Measurements from ENCODE around the gene NOS1AP. TPM values are rescaled to one million over a fixed set of nuclear protein-coding genes. Genes with fewer than 3 reads are reported as not detected.
A peak's percentile ranks its signal among the peaks of the same experiment; 100 is the strongest.

The NOS1AP gene
- total RNA-seq, 1 experiment from 2014 or later, result 2.4 TPM

DNA sequence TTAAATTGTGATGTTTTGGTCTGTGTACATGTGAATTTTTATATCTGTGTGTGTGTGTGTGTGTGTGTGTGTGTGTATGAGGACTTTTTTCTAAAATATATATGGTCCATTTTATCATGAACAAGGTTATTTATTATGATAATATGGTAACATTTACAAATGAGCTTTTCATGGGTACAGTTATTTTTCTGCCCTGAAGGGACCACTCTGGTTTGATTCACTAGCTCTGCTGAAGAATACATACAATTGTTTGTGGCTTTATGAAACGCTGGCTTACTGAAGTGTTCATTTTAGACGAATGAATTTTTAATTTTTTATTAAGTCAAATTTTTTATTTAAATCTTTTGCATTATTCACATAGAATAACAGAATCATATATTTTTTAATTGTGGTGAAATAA is 235.2 kb downstream of the NOS1AP start:
- CTCF ChIA-PET, result no interaction called here
- intact Hi-C loops (cut with micrococcal nuclease), result no loop called here
- no peaks in the 10 kb centered on the region for H3K36me3 Mint-ChIP-seq (ENCODE audit: insufficient read depth, unreplicated experiment)
- H3K4me1 Mint-ChIP-seq (ENCODE audit: insufficient read depth, unreplicated experiment), result peaks cover 30% of the 10 kb centered on the region
- POLR2A ChIA-PET, result interaction anchor here (0.8 kb wide), 1 partner anchor 76 kb away, joined by 3 read pairs; no protein-coding TSS in a partner anchor
- H3K9me3 Mint-ChIP-seq (ENCODE audit: unreplicated experiment), result peaks cover 7% of the 10 kb centered on the region
- TF ChIP-seq, protein P1, sequence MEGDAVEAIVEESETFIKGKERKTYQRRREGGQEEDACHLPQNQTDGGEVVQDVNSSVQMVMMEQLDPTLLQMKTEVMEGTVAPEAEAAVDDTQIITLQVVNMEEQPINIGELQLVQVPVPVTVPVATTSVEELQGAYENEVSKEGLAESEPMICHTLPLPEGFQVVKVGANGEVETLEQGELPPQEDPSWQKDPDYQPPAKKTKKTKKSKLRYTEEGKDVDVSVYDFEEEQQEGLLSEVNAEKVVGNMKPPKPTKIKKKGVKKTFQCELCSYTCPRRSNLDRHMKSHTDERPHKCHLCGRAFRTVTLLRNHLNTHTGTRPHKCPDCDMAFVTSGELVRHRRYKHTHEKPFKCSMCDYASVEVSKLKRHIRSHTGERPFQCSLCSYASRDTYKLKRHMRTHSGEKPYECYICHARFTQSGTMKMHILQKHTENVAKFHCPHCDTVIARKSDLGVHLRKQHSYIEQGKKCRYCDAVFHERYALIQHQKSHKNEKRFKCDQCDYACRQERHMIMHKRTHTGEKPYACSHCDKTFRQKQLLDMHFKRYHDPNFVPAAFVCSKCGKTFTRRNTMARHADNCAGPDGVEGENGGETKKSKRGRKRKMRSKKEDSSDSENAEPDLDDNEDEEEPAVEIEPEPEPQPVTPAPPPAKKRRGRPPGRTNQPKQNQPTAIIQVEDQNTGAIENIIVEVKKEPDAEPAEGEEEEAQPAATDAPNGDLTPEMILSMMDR (IDR thresholded peaks at IDR 0.05; ENCODE audit: unreplicated experiment), result no peak
- no peak for DNase-seq (ENCODE audit: unreplicated experiment)
- H3K4me3 Mint-ChIP-seq (ENCODE audit: unreplicated experiment), result no peak overlapping the region
- H3K27ac Mint-ChIP-seq (ENCODE audit: low read depth, unreplicated experiment), result no peak overlapping the region
- H3K27me3 Mint-ChIP-seq (ENCODE audit: insufficient read depth, unreplicated experiment), result no peaks in the 10 kb centered on the region
- BruUV-seq (replicated peaks), result no TSS peak

DNA sequence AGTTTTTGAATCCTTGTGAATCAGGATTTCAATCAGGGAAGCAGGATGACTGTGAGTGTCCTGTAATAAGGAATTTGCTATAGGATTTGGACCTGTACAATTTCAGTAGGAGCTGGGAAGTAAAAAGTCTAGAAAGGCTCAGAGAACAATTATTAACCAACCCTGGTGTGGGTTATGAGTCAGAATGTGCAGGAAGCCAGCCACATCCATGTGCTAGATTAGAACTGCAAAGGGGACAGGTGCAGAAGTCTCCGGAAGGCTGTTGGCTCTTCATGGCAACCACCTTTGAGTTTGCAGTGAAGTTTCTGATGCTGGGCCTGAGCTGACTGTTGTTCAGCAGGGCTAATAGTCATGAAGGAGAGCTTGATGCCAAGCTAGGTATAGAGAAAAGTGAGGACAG is 236.5 kb downstream of the NOS1AP start:
- POLR2A ChIA-PET, result interaction anchor here (0.6 to 1.5 kb wide), 3 partner anchors 18 to 705 kb away, joined by 4 to 5 read pairs (median 5); no protein-coding TSS in a partner anchor
- TF ChIP-seq, protein P1 (IDR thresholded peaks at IDR 0.05; ENCODE audit: unreplicated experiment), result no peak
- Mint-ChIP-seq H3K4me1 (ENCODE audit: insufficient read depth, unreplicated experiment) (peaks cover 40% of the 10 kb centered on the region), H3K9me3 (ENCODE audit: unreplicated experiment) (peaks cover 7% of the 10 kb centered on the region), H3K27me3 (ENCODE audit: insufficient read depth, unreplicated experiment) (no peaks in the 10 kb centered on the region), H3K36me3 (ENCODE audit: insufficient read depth, unreplicated experiment) (no peaks in the 10 kb centered on the region), H3K27ac (ENCODE audit: low read depth, unreplicated experiment) (no peak overlapping the region), H3K4me3 (ENCODE audit: unreplicated experiment) (no peak overlapping the region)
- peak; percentile 65 for DNase-seq (ENCODE audit: unreplicated experiment)
- BruUV-seq (replicated peaks), result no TSS peak
- intact Hi-C loops (cut with micrococcal nuclease), result no loop called here
- CTCF ChIA-PET, result interaction anchor here (0.5 to 1.7 kb wide), 7 partner anchors 11 to 84 kb away, joined by 3 to 4 read pairs (median 3); no protein-coding TSS in a partner anchor

DNA sequence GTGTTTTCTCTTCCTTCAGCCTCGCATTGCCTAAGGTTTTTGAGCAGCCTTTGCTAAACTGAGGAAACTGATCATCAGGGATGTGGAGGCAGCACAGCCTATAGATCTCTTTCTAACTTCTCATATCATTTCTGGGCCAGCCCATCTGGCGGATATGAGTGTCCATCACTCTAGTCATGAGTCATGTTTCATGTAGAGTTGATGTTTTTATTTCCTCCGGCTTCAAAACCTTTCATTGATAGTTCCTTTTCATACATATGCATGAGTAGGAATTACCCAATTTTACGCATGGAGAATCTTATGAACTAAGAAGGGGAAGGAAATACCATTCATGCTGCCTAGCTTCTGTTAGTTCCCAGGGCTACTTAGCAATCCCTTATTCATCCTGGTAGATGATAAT is 240.8 kb downstream of the NOS1AP start:
- Mint-ChIP-seq H3K36me3 (ENCODE audit: insufficient read depth, unreplicated experiment) (no peaks in the 10 kb centered on the region), H3K27ac (ENCODE audit: low read depth, unreplicated experiment) (peak overlapping the region; percentile 28), H3K27me3 (ENCODE audit: insufficient read depth, unreplicated experiment) (no peaks in the 10 kb centered on the region), H3K4me1 (ENCODE audit: insufficient read depth, unreplicated experiment) (peaks cover 23% of the 10 kb centered on the region), H3K4me3 (ENCODE audit: unreplicated experiment) (no peak overlapping the region), H3K9me3 (ENCODE audit: unreplicated experiment) (no peaks in the 10 kb centered on the region)
- DNase-seq (ENCODE audit: unreplicated experiment), result peak; percentile 77
- TF ChIP-seq, protein P1 (IDR thresholded peaks at IDR 0.05; ENCODE audit: unreplicated experiment), result no peak
- intact Hi-C loops (cut with micrococcal nuclease), result no loop called here
- POLR2A ChIA-PET, result interaction anchor here (0.9 kb wide), 1 partner anchor 13 kb away, joined by 4 read pairs; no protein-coding TSS in a partner anchor
- CTCF ChIA-PET, result interaction anchor here (0.9 to 2.9 kb wide), 2 partner anchors 9 to 254 kb away, joined by 3 to 13 read pairs; no protein-coding TSS in a partner anchor
- no TSS peak for BruUV-seq (replicated peaks)

DNA sequence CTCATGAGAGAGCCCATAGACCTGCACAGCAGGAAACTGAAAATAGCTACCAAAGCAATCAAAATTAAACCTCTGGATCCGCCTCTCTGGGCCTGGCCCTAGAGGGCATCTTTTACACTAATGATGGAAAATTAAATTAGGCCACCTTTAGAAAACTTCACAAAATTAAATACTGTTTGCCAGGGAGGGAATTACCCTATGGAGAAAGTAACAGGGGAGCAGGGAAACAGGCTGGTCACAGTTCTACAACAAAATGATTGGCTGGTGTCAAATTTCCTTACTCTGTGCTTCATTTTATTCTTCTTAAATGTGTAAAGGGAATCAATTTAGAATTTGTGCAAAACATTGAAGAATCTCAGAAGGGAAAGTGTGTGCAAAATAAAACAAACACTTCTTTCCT is 244.7 kb downstream of the NOS1AP start:
- ChIA-PET POLR2A (interaction anchor here (1.1 kb wide), 1 partner anchor 11 kb away, joined by 3 read pairs; no protein-coding TSS in a partner anchor), CTCF (interaction anchor here (0.5 to 0.6 kb wide), 3 partner anchors 227 to 1900 kb away, joined by 3 to 4 read pairs (median 3); no protein-coding TSS in a partner anchor)
- no peak for DNase-seq (ENCODE audit: unreplicated experiment)
- Mint-ChIP-seq H3K27ac (ENCODE audit: low read depth, unreplicated experiment) (no peak overlapping the region), H3K36me3 (ENCODE audit: insufficient read depth, unreplicated experiment) (no peaks in the 10 kb centered on the region), H3K27me3 (ENCODE audit: insufficient read depth, unreplicated experiment) (no peaks in the 10 kb centered on the region), H3K4me3 (ENCODE audit: unreplicated experiment) (no peak overlapping the region), H3K9me3 (ENCODE audit: unreplicated experiment) (no peaks in the 10 kb centered on the region), H3K4me1 (ENCODE audit: insufficient read depth, unreplicated experiment) (peaks cover 17% of the 10 kb centered on the region)
- intact Hi-C loops (cut with micrococcal nuclease), result no loop called here
- BruUV-seq (replicated peaks), result no TSS peak
- TF ChIP-seq, protein P1 (IDR thresholded peaks at IDR 0.05; ENCODE audit: unreplicated experiment), result no peak
